Thymus (tissue), 11 donors: Measurements from ENCODE around the gene NCR2. TPM values are rescaled to one million over a fixed set of nuclear protein-coding genes. Genes with fewer than 3 reads are reported as not detected.

Experiments
- DNase-seq, 9 donors: peaks; one replicate each; pipeline ENCODE4 v3.0.0-alpha.2; 2013; ENCODE audit warnings: low spot score in 9 of 9, low read depth in 6 of 9, missing footprints in 1 of 9
- H3K27ac ChIP-seq, 2 donors: one replicate each; pipeline ENCODE4 v1.5.1; 2013; ENCODE audit warnings: control low read depth in 1 of 2, low read depth in 1 of 2, low read length in 1 of 2, mild to moderate bottlenecking in 1 of 2, moderate library complexity in 1 of 2
- H3K27me3 ChIP-seq, 2 donors: one replicate each; pipeline ENCODE4 v1.5.1; 2013; ENCODE audit warnings: low read length in 1 of 2; ENCODE audit not compliant: control insufficient read depth in 2 of 2, insufficient read depth in 1 of 2
- H3K36me3 ChIP-seq, 2 donors: one replicate each; pipeline ENCODE4 v1.5.1; 2013; ENCODE audit warnings: low read length in 1 of 2, mild to moderate bottlenecking in 1 of 2, moderate library complexity in 1 of 2; ENCODE audit not compliant: control insufficient read depth in 2 of 2, insufficient read depth in 2 of 2
- H3K4me1 ChIP-seq, 2 donors: one replicate each; pipeline ENCODE4 v1.5.1; 2013; ENCODE audit warnings: low read length in 2 of 2; ENCODE audit not compliant: control insufficient read depth in 2 of 2, insufficient read depth in 2 of 2
- H3K4me3 ChIP-seq, 2 donors: one replicate each; pipeline ENCODE4 v1.5.1; 2013; ENCODE audit warnings: low read length in 2 of 2, control low read depth in 1 of 2, mild to moderate bottlenecking in 1 of 2
- H3K9me3 ChIP-seq, 2 donors: one replicate each; pipeline ENCODE4 v1.5.1; 2013; ENCODE audit warnings: low read length in 1 of 2, mild to moderate bottlenecking in 1 of 2; ENCODE audit not compliant: control insufficient read depth in 2 of 2, insufficient read depth in 1 of 2
- WGBS: extraction: QIAGEN DNeasy Blood & Tissue Kit; methylation state at CpG from one replicate; pipeline ENCODE4 v1.1.7; 2013; 5-methylcytosine and 5-hydroxymethylcytosine counted together
- polyA plus RNA-seq: library from polyadenylated mRNA; stranded (reverse); fragments of 200-250 nt; gene quantifications from one replicate; pipeline ENCODE4 v1.2.3, GENCODE V29; 2013
- total RNA-seq: library from RNA; stranded (reverse); fragments of 120-200 nt; gene quantifications from one replicate; pipeline ENCODE4 v1.2.4, GENCODE V29; 2013
- donor health status: healthy.

Gene NCR2
- total and polyA plus RNA-seq, 2 donors: not detected

DNA sequence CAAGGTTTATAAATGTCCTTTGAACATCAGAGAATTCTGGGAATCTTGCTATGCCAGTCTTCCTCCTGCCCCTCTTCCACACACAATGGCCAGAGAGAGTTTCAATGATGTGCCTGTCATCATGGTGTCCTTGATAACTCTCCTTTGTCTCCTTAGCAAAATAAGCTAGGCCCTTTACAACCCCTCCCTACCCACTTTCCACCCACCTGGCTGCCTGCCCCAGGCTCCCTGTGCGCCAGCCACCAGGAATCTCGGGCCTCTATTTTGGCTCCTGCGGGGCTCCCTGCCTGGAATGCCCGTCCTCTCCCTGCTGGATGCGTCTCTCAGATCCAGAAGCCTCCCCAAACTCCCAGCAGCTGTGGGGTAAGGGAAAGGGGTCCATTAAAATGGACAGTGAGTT is 60.9 kb downstream of the NCR2 start:
- Histone ChIP-seq H3K4me3 (no peak overlapping the region), H3K36me3 (no peaks in the 10 kb centered on the region), H3K4me1 (no peaks in the 10 kb centered on the region), H3K27me3 (peaks cover 0 to under 1% of the 10 kb centered on the region in 2 donors), H3K27ac (no peak overlapping the region), H3K9me3 (no peaks in the 10 kb centered on the region)
- DNase-seq: no peak
- 92% methylated on average over 5 of the region's 5 CpGs for WGBS

DNA sequence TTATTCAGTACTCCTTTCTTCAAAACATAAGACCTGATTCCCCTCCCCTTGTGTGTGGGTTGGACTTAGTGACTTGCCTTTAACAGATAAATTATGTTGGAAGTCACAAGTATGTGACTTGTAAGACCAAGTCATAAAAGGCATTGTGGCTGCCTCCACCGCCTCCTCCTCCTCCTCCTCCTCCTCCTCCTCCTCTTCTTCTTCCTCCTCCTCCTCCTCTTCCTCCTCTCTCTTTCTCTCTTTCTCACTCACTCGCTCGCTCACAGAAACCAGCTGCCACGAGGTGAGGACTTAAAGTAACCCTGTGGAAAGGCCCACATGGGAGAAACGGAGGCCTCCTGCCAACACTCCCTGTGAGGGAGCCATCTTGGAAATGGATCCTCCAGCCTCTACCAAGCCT is 64.0 kb downstream of the NCR2 start:
- no peaks in the 10 kb centered on the region for H3K9me3 ChIP-seq
- no peak overlapping the region for H3K4me3 ChIP-seq
- H3K36me3 ChIP-seq: no peaks in the 10 kb centered on the region
- DNase-seq: no peak
- H3K27me3 ChIP-seq: peaks cover 2% of the 10 kb centered on the region in 2 donors
- H3K4me1 ChIP-seq: no peaks in the 10 kb centered on the region
- no peak overlapping the region for H3K27ac ChIP-seq
- 92% methylated on average over 5 of the region's 5 CpGs for WGBS

Other genes with a start within 250 kb of the NCR2 start
- gene TREML1, start 181.3 kb upstream of the NCR2 start, total RNA-seq: 2.3 TPM
- 3.1 TPM for gene TREML1, start 181.3 kb upstream of the NCR2 start, polyA plus RNA-seq
- 1.7 TPM for gene TREM2, start 172.5 kb upstream of the NCR2 start, total RNA-seq
- 7.5 TPM for gene TREM2, start 172.5 kb upstream of the NCR2 start, polyA plus RNA-seq
- gene TREML2, start 134.5 kb upstream of the NCR2 start, total RNA-seq: 11.1 TPM
- 1.3 TPM for gene TREML2, start 134.5 kb upstream of the NCR2 start, polyA plus RNA-seq
- gene TREML4, start 107.3 kb upstream of the NCR2 start, total RNA-seq: not detected
- gene TREML4, start 107.3 kb upstream of the NCR2 start, polyA plus RNA-seq: 0.25 TPM
- 1.0 TPM for gene TREM1, start 48.9 kb upstream of the NCR2 start, total RNA-seq
- 1.9 TPM for gene TREM1, start 48.9 kb upstream of the NCR2 start, polyA plus RNA-seq
- gene FOXP4, start 210.8 kb downstream of the NCR2 start, total RNA-seq: 2.0 TPM
- gene FOXP4, start 210.8 kb downstream of the NCR2 start, polyA plus RNA-seq: 15.0 TPM